HepG2 (cell line): ENCODE results near the gene GMEB2. TPM values are rescaled to one million over a fixed set of nuclear protein-coding genes. Genes with fewer than 3 reads are reported as not detected.
A peak's percentile ranks its signal among the peaks of the same experiment; 100 is the strongest.

Experiments used
- ATAC-seq: fragments of 200-7000 bp; cut with Tn5 transposase; 3 replicates; pipeline ENCODE4 v1.9.1; 2020; ENCODE audit warnings: mild to moderate bottlenecking, moderate library complexity
- BruUV-seq: library from RNA; stranded (reverse); fragments of 400-500 nt; replicated peaks from 2 replicates; lab custom pipeline; 2021; lab: Mats Ljungman, UMichigan
- CTCF ChIA-PET: fragments of 300-600 bp; formaldehyde crosslinking; extraction: SDS; loops from one replicate; lab custom pipeline; 2021; ENCODE audit warnings: low total read pairs, inconsistent platforms, low intra/inter-chr PET ratio; lab: Yijun Ruan, JAX
- POLR2A ChIA-PET: fragments of 350-600 bp; sonication (Branson Sonifier 250); formaldehyde crosslinking; loops from one replicate; lab custom pipeline; 2020; ENCODE audit warnings: antibody characterized with exemption, inconsistent platforms; lab: Yijun Ruan, JAX
- DNase-seq: peaks from one replicate; pipeline ENCODE4 v3.0.0-alpha.2; 2015; ENCODE audit warnings: low spot score
- FAIRE-seq: peaks from 3 replicates; lab custom pipeline; 2011; peaks lifted over from hg19 to GRCh38; lab: Jason Lieb, UNC
- H2AFZ ChIP-seq: one replicate; pipeline ENCODE4 v1.6.1; 2011; ENCODE audit warnings: low read length, inconsistent platforms
- H3K27ac ChIP-seq: fragments of 300-600 bp; 3 replicates; pipeline ENCODE4 v1.8.0; 2011; ENCODE audit warnings: mixed run types, mild to moderate bottlenecking, mixed read lengths, low read length, inconsistent platforms; ENCODE audit not compliant: insufficient read depth; ENCODE audit errors: extremely low read length
- H3K27me3 ChIP-seq, 2 experiments: fragments of 200-600 bp in 1 of 2; 2 replicates in 1 of 2; 3 replicates in 1 of 2; pipeline versions ENCODE4 v1.6.0 to v1.8.0; 2011; ENCODE audit warnings: low read length in 2 of 2, mild to moderate bottlenecking in 2 of 2, moderate library complexity in 2 of 2, inconsistent platforms in 1 of 2; ENCODE audit not compliant: insufficient read depth in 2 of 2, control insufficient read depth in 1 of 2
- H3K36me3 ChIP-seq, 2 experiments: fragments of 200-600 bp in 1 of 2; replicated peaks in 1 of 2; 2 replicates in 1 of 2; 3 replicates in 1 of 2; pipeline versions ENCODE4 v1.5.1 to v1.8.0; 2011; ENCODE audit warnings: low read length in 2 of 2, inconsistent platforms in 1 of 2; ENCODE audit not compliant: insufficient read depth in 2 of 2, control insufficient read depth in 1 of 2
- H3K4me1 ChIP-seq: 2 replicates; pipeline ENCODE4 v1.5.1; 2012; ENCODE audit warnings: low read length, inconsistent platforms; ENCODE audit not compliant: insufficient read depth
- H3K4me2 ChIP-seq: 2 replicates; pipeline ENCODE4 v1.6.0; 2011; ENCODE audit warnings: low read depth, low read length, inconsistent platforms
- H3K4me3 ChIP-seq, 3 experiments: fragments of 200-600 bp in 1 of 3; sonication (generic), shearing (Covaris generic) in 1 of 3; replicated peaks in 1 of 3; 2 replicates each; pipeline ENCODE4 v1.5.1; 2011 to 2016; ENCODE audit warnings: low read length in 3 of 3, inconsistent platforms in 2 of 3, low read depth in 2 of 3, mild to moderate bottlenecking in 2 of 3, control low read depth in 1 of 3, mixed read lengths in 1 of 3; ENCODE audit not compliant: insufficient read depth in 1 of 3
- H3K79me2 ChIP-seq: one replicate; pipeline ENCODE4 v1.6.1; 2011; ENCODE audit warnings: low read length, inconsistent platforms; ENCODE audit not compliant: insufficient read depth
- H3K9ac ChIP-seq: 2 replicates; pipeline ENCODE4 v1.6.0; 2011; ENCODE audit warnings: mild to moderate bottlenecking, low read depth, low read length, inconsistent platforms; ENCODE audit not compliant: insufficient read depth
- H3K9me3 ChIP-seq: 2 replicates; pipeline ENCODE4 v1.5.1; 2012; ENCODE audit warnings: mild to moderate bottlenecking, low read length
- H4K20me1 ChIP-seq: 2 replicates; pipeline ENCODE4 v1.6.0; 2011; ENCODE audit warnings: inconsistent platforms, mild to moderate bottlenecking, low read length, moderate library complexity; ENCODE audit not compliant: insufficient read depth
- GPBP1L1 ChIP-seq: sonication (generic); formaldehyde crosslinking; IDR thresholded peaks from 2 replicates; pipeline ENCODE4 v1.5.0; 2020; ENCODE audit warnings: mild to moderate bottlenecking, missing genetic modification reagents
- HIVEP1 ChIP-seq: sonication (generic); formaldehyde crosslinking; IDR thresholded peaks from 2 replicates; pipeline ENCODE4 v1.4.0; 2020; ENCODE audit warnings: mild to moderate bottlenecking, missing genetic modification reagents
- MAF1 ChIP-seq: sonication (generic); formaldehyde crosslinking; IDR thresholded peaks from 2 replicates; pipeline ENCODE4 v1.5.0; 2020; ENCODE audit warnings: missing genetic modification reagents, borderline replicate concordance
- MTA1 ChIP-seq: sonication (generic); formaldehyde crosslinking; IDR thresholded peaks from 2 replicates; pipeline ENCODE4 v1.4.0; 2020; ENCODE audit warnings: missing genetic modification reagents, mild to moderate bottlenecking, borderline replicate concordance
- NR1H2 ChIP-seq: sonication (generic); formaldehyde crosslinking; IDR thresholded peaks from 2 replicates; pipeline ENCODE4 v1.8.1; 2022; ENCODE audit warnings: low read depth, missing genetic modification reagents, borderline replicate concordance
- SETDB1 ChIP-seq: sonication (generic); formaldehyde crosslinking; IDR thresholded peaks from 2 replicates; pipeline ENCODE4 v1.5.1; 2020; ENCODE audit warnings: missing genetic modification reagents, mild to moderate bottlenecking, borderline replicate concordance
- TAF1 ChIP-seq: sonication (generic); formaldehyde crosslinking; IDR thresholded peaks from 2 replicates; pipeline ENCODE4 v1.4.0; 2020; ENCODE audit warnings: missing genetic modification reagents
- TOE1 ChIP-seq: sonication (generic); formaldehyde crosslinking; IDR thresholded peaks from 2 replicates; pipeline ENCODE4 v1.4.0; 2020; ENCODE audit warnings: mild to moderate bottlenecking, missing genetic modification reagents
- YY1 ChIP-seq: IDR thresholded peaks from 2 replicates; pipeline ENCODE4 v1.6.1; 2011; ENCODE audit warnings: low read length, low read depth, moderate library complexity, mild to moderate bottlenecking; ENCODE audit not compliant: insufficient read depth, insufficient replicate concordance
- ZFP90 ChIP-seq: sonication (generic); formaldehyde crosslinking; IDR thresholded peaks from 2 replicates; pipeline ENCODE4 v1.8.0; 2022; ENCODE audit warnings: missing genetic modification reagents, mild to moderate bottlenecking, inconsistent platforms, borderline replicate concordance
- ZNF224 ChIP-seq: sonication (generic); formaldehyde crosslinking; IDR thresholded peaks from 2 replicates; pipeline ENCODE4 v1.5.0; 2020; ENCODE audit warnings: mild to moderate bottlenecking, missing genetic modification reagents
- ZNF232 ChIP-seq: sonication (generic); formaldehyde crosslinking; IDR thresholded peaks from 2 replicates; pipeline ENCODE4 v1.4.0; 2020; ENCODE audit warnings: missing genetic modification reagents, borderline replicate concordance
- ZNF703 ChIP-seq: sonication (generic); formaldehyde crosslinking; IDR thresholded peaks from 2 replicates; pipeline ENCODE4 v1.5.1; 2020; ENCODE audit warnings: missing genetic modification reagents, mild to moderate bottlenecking, moderate library complexity, borderline replicate concordance
- WGBS: methylation state at CpG from one replicate; pipeline ENCODE4 v1.1.6; 2017; ENCODE audit warnings: low lambda C conversion rate; 5-methylcytosine and 5-hydroxymethylcytosine counted together
- in situ Hi-C: cut with HindIII; loops from 2 replicates; pipeline ENCODE4 v1.10.0; 2017; ENCODE audit warnings: low pct_unique_long_range_greater_than_20kb; ENCODE audit not compliant: extremely low pct_ligation_motif_present
- intact Hi-C: fragments of 100-400 bp; cut with micrococcal nuclease; formaldehyde crosslinking; loops from one replicate; pipeline ENCODE4 v1.10.0; 2022; ENCODE audit not compliant: unreplicated experiment
- polyA plus RNA-seq, 8 experiments: library from polyadenylated mRNA; depleted of rRNA in 3 of 8; stranded (reverse) in 7 of 8; unstranded in 1 of 8; fragments of >200 nt; fragmentation: Illumina TruSeq in 4 of 8; extraction: Trizol in 4 of 8; gene quantifications; 2 replicates each; pipeline versions ENCODE4 v1.2.1 to v1.2.3, GENCODE V29; 2011 to 2016; ENCODE audit warnings: low read depth in 4 of 8, missing spikeins in 1 of 8, mixed read lengths in 1 of 8; ENCODE audit not compliant: insufficient read depth in 1 of 8
- total RNA-seq, 5 experiments: library from RNA; depleted of rRNA; stranded (reverse); fragments of >200 nt; fragmentation: Illumina TruSeq; extraction: Trizol; gene quantifications; 2 replicates each; pipeline ENCODE4 v1.2.3, GENCODE V29; 2016; ENCODE audit warnings: low read depth in 1 of 5
- TF ChIP-seq, protein P1 (sequence below), 2 experiments: sonication (generic) in 1 of 2; formaldehyde crosslinking in 1 of 2; IDR thresholded peaks; 2 replicates each; pipeline versions ENCODE4 v1.4.0 to v1.6.1; 2018 to 2020; ENCODE audit warnings: missing genetic modification reagents in 2 of 2, borderline replicate concordance in 1 of 2, low read depth in 1 of 2, mild to moderate bottlenecking in 1 of 2, missing biosample characterization in 1 of 2

The GMEB2 gene
- total and polyA plus RNA-seq, 2 of the 13 experiments (the other 11 are each of a cell fraction or from before 2014, with no cell fraction given), result 10.6 to 12.4 TPM

DNA sequence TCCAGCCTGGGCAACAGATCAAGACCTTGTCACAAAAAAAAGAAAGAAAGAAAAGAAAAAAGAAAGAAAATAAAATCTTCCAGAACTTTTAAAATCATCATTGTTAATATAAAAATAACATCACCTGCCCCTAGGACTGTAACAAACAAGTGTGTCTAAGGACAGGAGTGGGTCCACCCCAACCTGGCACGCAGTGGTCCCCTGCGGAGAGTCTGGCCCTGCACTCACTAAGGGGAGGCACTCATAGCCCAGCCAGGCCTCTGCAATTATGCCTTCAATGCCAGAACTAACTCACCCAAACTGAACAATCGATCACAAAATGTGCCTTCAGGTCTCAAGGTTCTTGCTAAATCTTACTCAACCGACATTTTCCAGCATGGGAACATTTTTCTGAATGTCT is 4.8 kb downstream of the GMEB2 start:
- intact Hi-C loops, result no loop called here
- H3K4me1 ChIP-seq, result peaks cover 25% of the 10 kb centered on the region
- H3K79me2 ChIP-seq, result peaks cover 36% of the 10 kb centered on the region
- no peaks in the 10 kb centered on the region for H4K20me1 ChIP-seq
- H2AFZ ChIP-seq, result no peak overlapping the region
- no peak overlapping the region for H3K27ac ChIP-seq
- no TSS peak for BruUV-seq
- DNase-seq (no peak), ATAC-seq (no peak), FAIRE-seq (no peak)
- H3K9me3 ChIP-seq, result no peaks in the 10 kb centered on the region
- H3K9ac ChIP-seq, result no peak overlapping the region
- H3K27me3 ChIP-seq, result no peaks in the 10 kb centered on the region
- WGBS, result 97% methylated on average over 4 of the region's 4 CpGs
- CTCF ChIA-PET, result no interaction called here
- POLR2A ChIA-PET, result no interaction called here
- no peak overlapping the region for H3K4me3 ChIP-seq
- peaks cover 9 to 26% of the 10 kb centered on the region in 2 experiments for H3K36me3 ChIP-seq
- in situ Hi-C loops, result no loop called here
- H3K4me2 ChIP-seq, result no peak overlapping the region
- 0 out of 2 replicates have a peak, but pooled peaks have one; percentile 35 for TF ChIP-seq ZNF224 (CRISPR knock-in tag)
- no peak for TF ChIP-seq NR1H2
- no peak for TF ChIP-seq MAF1
- 0 out of 2 replicates have a peak, but pooled peaks have one; percentile 30 for TF ChIP-seq ZNF703 (CRISPR knock-in tag)
- TF ChIP-seq GPBP1L1, result no peak
- TF ChIP-seq ZFP90 (CRISPR knock-in tag), result no peak
- TF ChIP-seq, all 625 proteins: peak for 2

DNA sequence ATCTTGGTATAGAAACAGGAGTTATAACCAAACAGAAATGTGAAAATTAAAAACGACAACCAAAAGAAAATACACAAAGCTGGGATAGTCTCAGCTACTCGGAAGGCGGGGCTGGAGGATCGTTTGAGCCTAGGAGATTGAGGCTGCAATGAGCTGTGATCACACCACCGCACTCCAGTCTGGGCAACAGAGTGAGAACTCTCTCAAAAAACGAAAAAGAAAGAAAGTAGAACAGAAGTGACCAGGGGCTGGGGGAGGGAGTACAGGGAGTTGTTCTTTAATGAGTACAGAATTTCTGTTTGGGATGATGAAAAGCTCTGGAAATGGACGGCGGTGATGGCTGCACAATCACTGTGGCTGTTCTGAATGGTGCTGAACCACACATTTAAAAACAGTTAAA is 5.9 kb downstream of the GMEB2 start:
- DNase-seq (no peak), ATAC-seq (no peak), FAIRE-seq (peak; percentile 8)
- peaks cover 15 to 37% of the 10 kb centered on the region in 2 experiments for H3K36me3 ChIP-seq
- ChIA-PET CTCF (no interaction called here), POLR2A (interaction anchor here (1.1 to 1.5 kb wide), 2 partner anchors 47 to 118 kb away, joined by 3 read pairs; partner anchors contain the start of genes HELZ2 and SLC2A4RG)
- H3K27me3 ChIP-seq, result no peaks in the 10 kb centered on the region
- no TSS peak for BruUV-seq
- H3K27ac ChIP-seq, result no peak overlapping the region
- no peak overlapping the region for H3K4me3 ChIP-seq
- intact Hi-C loops (no loop called here), in situ Hi-C loops (no loop called here)
- no peak overlapping the region for H3K4me2 ChIP-seq
- peaks cover 34% of the 10 kb centered on the region for H3K79me2 ChIP-seq
- H3K4me1 ChIP-seq, result peaks cover 25% of the 10 kb centered on the region
- no peak overlapping the region for H3K9ac ChIP-seq
- WGBS, result 89% methylated on average over 8 of the region's 8 CpGs
- no peaks in the 10 kb centered on the region for H3K9me3 ChIP-seq
- H4K20me1 ChIP-seq, result no peaks in the 10 kb centered on the region
- no peak overlapping the region for H2AFZ ChIP-seq
- TF ChIP-seq TAF1 (CRISPR knock-in tag) (no peak), TOE1 (no peak), YY1 (no peak), MTA1 (CRISPR knock-in tag) (no peak), ZNF232 (no peak), HIVEP1 (CRISPR knock-in tag) (no peak), SETDB1 (CRISPR knock-in tag) (no peak)
- TF ChIP-seq, protein P1, sequence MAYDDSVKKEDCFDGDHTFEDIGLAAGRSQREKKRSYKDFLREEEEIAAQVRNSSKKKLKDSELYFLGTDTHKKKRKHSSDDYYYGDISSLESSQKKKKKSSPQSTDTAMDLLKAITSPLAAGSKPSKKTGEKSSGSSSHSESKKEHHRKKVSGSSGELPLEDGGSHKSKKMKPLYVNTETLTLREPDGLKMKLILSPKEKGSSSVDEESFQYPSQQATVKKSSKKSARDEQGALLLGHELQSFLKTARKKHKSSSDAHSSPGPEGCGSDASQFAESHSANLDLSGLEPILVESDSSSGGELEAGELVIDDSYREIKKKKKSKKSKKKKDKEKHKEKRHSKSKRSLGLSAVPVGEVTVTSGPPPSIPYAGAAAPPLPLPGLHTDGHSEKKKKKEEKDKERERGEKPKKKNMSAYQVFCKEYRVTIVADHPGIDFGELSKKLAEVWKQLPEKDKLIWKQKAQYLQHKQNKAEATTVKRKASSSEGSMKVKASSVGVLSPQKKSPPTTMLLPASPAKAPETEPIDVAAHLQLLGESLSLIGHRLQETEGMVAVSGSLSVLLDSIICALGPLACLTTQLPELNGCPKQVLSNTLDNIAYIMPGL (CRISPR knock-in tag; IDR thresholded peaks at IDR 0.05; ENCODE audit: borderline replicate concordance in 1 of 2, low read depth in 1 of 2), result no peak
